Osteocyte (in vitro differentiated cells): Measurements from ENCODE around the gene SMCO4. TPM values are rescaled to one million over a fixed set of nuclear protein-coding genes. Genes with fewer than 3 reads are reported as not detected.
"Not testable (repeated sequence)": the region's sequence is repeated elsewhere in the genome, so short reads cannot be mapped to it uniquely, and the experiment has no call there.

Source experiments
- DNase-seq: peaks from one replicate; pipeline ENCODE4 v3.0.0; 2021; ENCODE audit warnings: mixed read lengths; ENCODE audit not compliant: unreplicated experiment; ENCODE audit errors: extremely low spot score
- H3K27ac Mint-ChIP-seq: one replicate; pipeline ENCODE4 v1.8.0; 2021; ENCODE audit warnings: mild to moderate bottlenecking, mixed read lengths; ENCODE audit not compliant: unreplicated experiment
- H3K27me3 Mint-ChIP-seq: one replicate; pipeline ENCODE4 v1.8.0; 2021; ENCODE audit warnings: mixed read lengths; ENCODE audit not compliant: unreplicated experiment
- H3K36me3 Mint-ChIP-seq: one replicate; pipeline ENCODE4 v1.8.0; 2021; ENCODE audit warnings: mixed read lengths; ENCODE audit not compliant: unreplicated experiment
- H3K4me1 Mint-ChIP-seq: one replicate; pipeline ENCODE4 v1.8.0; 2021; ENCODE audit warnings: mixed read lengths; ENCODE audit not compliant: unreplicated experiment
- H3K4me3 Mint-ChIP-seq: one replicate; pipeline ENCODE4 v1.8.0; 2021; ENCODE audit warnings: mild to moderate bottlenecking, moderate library complexity, mixed read lengths; ENCODE audit not compliant: unreplicated experiment
- H3K9me3 Mint-ChIP-seq: one replicate; pipeline ENCODE4 v1.8.0; 2021; ENCODE audit warnings: mixed read lengths; ENCODE audit not compliant: unreplicated experiment
- total RNA-seq: library from RNA; stranded (reverse); gene quantifications from 2 replicates; pipeline ENCODE4 v1.2.1, GENCODE V29; 2021
- TF ChIP-seq, protein P1 (sequence below): fragments of 200-600 bp; sonication (generic); IDR thresholded peaks from 2 replicates; pipeline ENCODE4 v1.5.0; 2021; ENCODE audit warnings: antibody characterized with exemption, mild to moderate bottlenecking, moderate library complexity

SMCO4 gene
- total RNA-seq, 1 donor from 2014 or later: 14.7 TPM

DNA sequence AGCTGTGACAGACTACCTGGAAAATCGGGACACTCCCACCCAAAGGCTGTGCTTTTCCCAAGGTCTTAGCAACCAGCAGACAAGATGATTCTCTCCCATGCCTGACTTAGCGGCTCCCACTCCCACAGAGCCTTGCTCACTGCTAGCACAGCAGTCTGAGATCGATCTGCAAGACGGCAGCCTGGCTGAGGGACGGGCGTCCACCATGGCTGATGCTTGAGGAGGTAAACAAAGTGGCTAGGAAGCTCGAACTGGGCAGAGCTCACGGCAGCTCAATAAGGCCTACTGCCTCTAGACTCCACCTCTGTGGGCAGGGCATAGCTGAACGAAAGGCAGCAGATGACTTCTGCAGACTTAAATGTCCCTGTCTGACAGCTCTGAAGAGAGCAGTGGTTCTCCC, 84.9 kb downstream of the SMCO4 start:
- Mint-ChIP-seq H3K9me3 (peaks cover 6% of the 10 kb centered on the region), H3K4me3 (no peak overlapping the region), H3K27me3 (peaks cover 49% of the 10 kb centered on the region), H3K36me3 (no peaks in the 10 kb centered on the region), H3K27ac (no peak overlapping the region), H3K4me1 (no peaks in the 10 kb centered on the region)
- no peak for DNase-seq
- TF ChIP-seq, protein P1, sequence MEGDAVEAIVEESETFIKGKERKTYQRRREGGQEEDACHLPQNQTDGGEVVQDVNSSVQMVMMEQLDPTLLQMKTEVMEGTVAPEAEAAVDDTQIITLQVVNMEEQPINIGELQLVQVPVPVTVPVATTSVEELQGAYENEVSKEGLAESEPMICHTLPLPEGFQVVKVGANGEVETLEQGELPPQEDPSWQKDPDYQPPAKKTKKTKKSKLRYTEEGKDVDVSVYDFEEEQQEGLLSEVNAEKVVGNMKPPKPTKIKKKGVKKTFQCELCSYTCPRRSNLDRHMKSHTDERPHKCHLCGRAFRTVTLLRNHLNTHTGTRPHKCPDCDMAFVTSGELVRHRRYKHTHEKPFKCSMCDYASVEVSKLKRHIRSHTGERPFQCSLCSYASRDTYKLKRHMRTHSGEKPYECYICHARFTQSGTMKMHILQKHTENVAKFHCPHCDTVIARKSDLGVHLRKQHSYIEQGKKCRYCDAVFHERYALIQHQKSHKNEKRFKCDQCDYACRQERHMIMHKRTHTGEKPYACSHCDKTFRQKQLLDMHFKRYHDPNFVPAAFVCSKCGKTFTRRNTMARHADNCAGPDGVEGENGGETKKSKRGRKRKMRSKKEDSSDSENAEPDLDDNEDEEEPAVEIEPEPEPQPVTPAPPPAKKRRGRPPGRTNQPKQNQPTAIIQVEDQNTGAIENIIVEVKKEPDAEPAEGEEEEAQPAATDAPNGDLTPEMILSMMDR: no peak

DNA sequence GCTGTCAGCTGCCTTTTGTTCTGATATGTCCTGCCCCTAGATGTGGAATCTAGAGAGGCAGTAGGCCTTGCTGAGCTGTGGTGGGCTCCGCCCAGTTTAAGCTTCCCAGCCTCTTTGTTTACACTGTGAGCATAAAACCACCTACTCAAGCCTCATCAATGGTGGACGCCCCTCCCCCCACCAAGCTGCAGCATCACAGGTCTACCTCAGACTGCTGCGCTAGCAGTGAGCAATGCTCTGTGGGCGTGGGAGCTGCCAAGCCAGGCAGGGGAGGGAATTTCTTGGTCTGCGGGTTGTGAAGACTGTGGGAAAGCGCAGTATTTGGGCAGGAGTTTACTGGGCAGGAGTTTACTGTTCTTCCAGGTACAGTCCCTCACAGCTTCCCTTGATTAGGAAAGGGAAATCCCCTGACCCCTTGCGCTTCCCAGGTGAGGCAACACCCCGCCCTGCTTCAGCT, 98.5 kb downstream of the SMCO4 start:
- peaks cover 25% of the 10 kb centered on the region for H3K27me3 Mint-ChIP-seq
- no peak for DNase-seq
- no peak overlapping the region for H3K27ac Mint-ChIP-seq
- H3K9me3 Mint-ChIP-seq: peaks cover 24% of the 10 kb centered on the region
- no peaks in the 10 kb centered on the region for H3K4me1 Mint-ChIP-seq
- H3K4me3 Mint-ChIP-seq: no peak overlapping the region
- TF ChIP-seq, protein P1: no peak
- H3K36me3 Mint-ChIP-seq: no peaks in the 10 kb centered on the region

DNA sequence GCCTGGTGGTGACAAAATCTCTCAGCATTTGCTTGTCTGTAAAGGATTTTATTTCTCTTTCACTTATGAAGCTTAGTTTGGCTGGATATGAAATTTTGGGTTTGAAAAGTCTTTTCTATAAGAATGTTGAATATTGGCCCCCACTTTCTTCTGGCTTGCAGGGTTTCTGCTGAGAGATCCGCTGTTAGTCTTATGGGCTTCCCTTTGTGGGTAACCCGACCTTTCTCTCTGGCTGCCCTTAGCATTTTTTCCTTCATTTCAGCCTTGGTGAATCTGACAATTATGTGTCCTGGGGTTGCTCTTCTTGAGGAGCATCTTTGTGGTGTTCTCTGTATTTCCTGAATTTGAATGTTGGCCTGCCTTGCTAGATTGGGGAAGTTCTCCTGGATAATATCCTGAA, 100.0 kb downstream of the SMCO4 start:
- H3K36me3 Mint-ChIP-seq, DNase-seq, H3K27ac Mint-ChIP-seq, H3K4me3 Mint-ChIP-seq, H3K4me1 Mint-ChIP-seq: not testable (repeated sequence)
- H3K9me3 Mint-ChIP-seq: peaks cover 24% of the 10 kb centered on the region
- H3K27me3 Mint-ChIP-seq: peaks cover 21% of the 10 kb centered on the region

GRCh38 chr11:93432247-93432646, 110.9 kb downstream of the SMCO4 start:
- no peaks in the 10 kb centered on the region for H3K36me3 Mint-ChIP-seq
- H3K4me3 Mint-ChIP-seq: no peak overlapping the region
- DNase-seq: no peak
- H3K9me3 Mint-ChIP-seq: no peaks in the 10 kb centered on the region
- H3K4me1 Mint-ChIP-seq: no peaks in the 10 kb centered on the region
- TF ChIP-seq, protein P1: no peak
- H3K27me3 Mint-ChIP-seq: peaks cover 11% of the 10 kb centered on the region
- no peak overlapping the region for H3K27ac Mint-ChIP-seq

Other genes starting within 250 kb of the SMCO4 start
- not detected in 2 replicates for gene DEUP1, start 212.6 kb downstream of the SMCO4 start, total RNA-seq
- gene CEP295, start 118.3 kb upstream of the SMCO4 start, total RNA-seq: 12.5 and 14.7 TPM in 2 replicates
- 82.6 and 84.2 TPM in 2 replicates for gene TAF1D, start 198.1 kb upstream of the SMCO4 start, total RNA-seq
- gene C11orf54, start 198.3 kb upstream of the SMCO4 start, total RNA-seq: 23.5 and 25.2 TPM in 2 replicates
- 30.9 and 37.8 TPM in 2 replicates for gene MED17, start 240.9 kb upstream of the SMCO4 start, total RNA-seq